Natural killer cell (primary cell): ENCODE data around the gene PVR. TPM values are rescaled to one million over a fixed set of nuclear protein-coding genes. Genes with fewer than 3 reads are reported as not detected.

Experiments
- ATAC-seq, 3 donors: fragments of 150-1000 bp in 2 of 3; fragments of 200-7000 bp in 1 of 3; cut with Tn5 transposase; 1 replicate in 1 of 3; 2 replicates in 2 of 3; pipeline ENCODE4 v1.10.0; 2021; ENCODE audit warnings: mild to moderate bottlenecking in 2 of 3, moderate library complexity in 2 of 3
- DNase-seq, 2 donors: peaks; one replicate each; pipeline versions ENCODE4 v3.0.0 to v3.0.0-alpha.2; 2013 to 2021; ENCODE audit warnings: mixed read lengths in 1 of 2
- H3K27ac ChIP-seq: one replicate; pipeline ENCODE4 v1.5.1; 2013; ENCODE audit warnings: mild to moderate bottlenecking, low read length
- H3K27me3 ChIP-seq: one replicate; pipeline ENCODE4 v1.6.1; 2013; ENCODE audit warnings: low read length; ENCODE audit not compliant: control insufficient read depth, insufficient read depth
- H3K36me3 ChIP-seq: one replicate; pipeline ENCODE4 v1.6.1; 2013; ENCODE audit warnings: low read length; ENCODE audit not compliant: control insufficient read depth, insufficient read depth
- H3K4me1 ChIP-seq: one replicate; pipeline ENCODE4 v1.6.1; 2013; ENCODE audit warnings: low read length; ENCODE audit not compliant: control insufficient read depth, insufficient read depth
- H3K4me3 ChIP-seq: one replicate; pipeline ENCODE4 v1.5.1; 2013; ENCODE audit warnings: low read length
- H3K9me3 ChIP-seq: one replicate; pipeline ENCODE4 v1.6.1; 2013; ENCODE audit warnings: low read length; ENCODE audit not compliant: control insufficient read depth, insufficient read depth
- H3K27ac Mint-ChIP-seq, 2 donors: one replicate each; pipeline ENCODE4 v1.8.0; 2022; ENCODE audit warnings: mild to moderate bottlenecking in 2 of 2, mixed read lengths in 2 of 2, moderate library complexity in 1 of 2
- H3K27me3 Mint-ChIP-seq, 2 donors: one replicate each; pipeline ENCODE4 v1.8.0; 2022; ENCODE audit warnings: low read depth in 2 of 2, mixed read lengths in 2 of 2
- H3K36me3 Mint-ChIP-seq: one replicate; pipeline ENCODE4 v1.8.0; 2022; ENCODE audit warnings: mixed read lengths
- H3K4me1 Mint-ChIP-seq, 2 donors: one replicate each; pipeline ENCODE4 v1.8.0; 2022; ENCODE audit warnings: mixed read lengths in 2 of 2
- H3K4me3 Mint-ChIP-seq: one replicate; pipeline ENCODE4 v1.8.0; 2022; ENCODE audit warnings: mild to moderate bottlenecking, moderate library complexity, mixed read lengths
- H3K9me3 Mint-ChIP-seq, 2 donors: one replicate each; pipeline ENCODE4 v1.8.0; 2022; ENCODE audit warnings: mixed read lengths in 2 of 2
- CTCF ChIP-seq: fragments of 200-600 bp; IDR thresholded peaks from one replicate; pipeline ENCODE4 v1.8.0; 2022; ENCODE audit warnings: antibody characterized with exemption
- WGBS: methylation state at CpG from one replicate; pipeline ENCODE4 v1.1.7; 2013; ENCODE audit warnings: missing lambda C conversion rate; ENCODE audit not compliant: insufficient coverage; 5-methylcytosine and 5-hydroxymethylcytosine counted together
- intact Hi-C: fragments of 100-400 bp; cut with micrococcal nuclease; formaldehyde crosslinking; loops from one replicate; pipeline ENCODE4 v1.14.2; 2022
- total RNA-seq, 4 donors: library from RNA; stranded (reverse); fragments of 120-200 nt in 1 of 4; gene quantifications; one replicate each; pipeline versions ENCODE4 v1.2.3 to v1.2.4, GENCODE V29; 2013 to 2022

PVR gene
- total RNA-seq, 3 donors from 2014 or later (not counting 1 experiment from before 2014, with no cell fraction given), result 6.6 to 12.6 (median 7.9) TPM

- no peak for TF ChIP-seq CTCF
- no peaks in the 10 kb centered on the region for H3K27me3 ChIP-seq
- ATAC-seq (peak in 2 of 3 donors; percentile 33 to 50), DNase-seq (no peak)
- intact Hi-C loops, result no loop called here
- WGBS, result 22% methylated on average over 10 of the region's 13 CpGs
- no peaks in the 10 kb centered on the region for H3K36me3 ChIP-seq
- Mint-ChIP-seq H3K4me3 (peak overlapping the region; percentile 88), H3K4me1 (peaks cover 0 to 5% of the 10 kb centered on the region in 2 donors), H3K36me3 (no peaks in the 10 kb centered on the region), H3K27me3 (no peaks in the 10 kb centered on the region), H3K9me3 (no peaks in the 10 kb centered on the region), H3K27ac (no peak overlapping the region)
- H3K4me3 ChIP-seq, result peak overlapping the region; percentile 41
- H3K4me1 ChIP-seq, result peaks cover 12% of the 10 kb centered on the region
- no peak overlapping the region for H3K27ac ChIP-seq
- H3K9me3 ChIP-seq, result no peaks in the 10 kb centered on the region
These were observed 799 bp downstream of the PVR start for GRCh38 chr19:44644402-44645016.

- Histone ChIP-seq H3K27ac (no peak overlapping the region), H3K4me1 (peaks cover 12% of the 10 kb centered on the region), H3K36me3 (no peaks in the 10 kb centered on the region), H3K4me3 (no peak overlapping the region), H3K9me3 (no peaks in the 10 kb centered on the region), H3K27me3 (no peaks in the 10 kb centered on the region)
- DNase-seq (no peak), ATAC-seq (no peak)
- no peak overlapping the region for H3K4me3 Mint-ChIP-seq
- WGBS, result 97% methylated on average over 6 of the region's 8 CpGs
- H3K4me1 Mint-ChIP-seq, result peaks cover 0 to 5% of the 10 kb centered on the region in 2 donors
- intact Hi-C loops, result no loop called here
- H3K36me3 Mint-ChIP-seq, result no peaks in the 10 kb centered on the region
- no peaks in the 10 kb centered on the region for H3K27me3 Mint-ChIP-seq
- no peak overlapping the region for H3K27ac Mint-ChIP-seq
- TF ChIP-seq CTCF, result no peak
- H3K9me3 Mint-ChIP-seq, result no peaks in the 10 kb centered on the region
These were observed 1.8 kb downstream of the PVR start for GRCh38 chr19:44645407-44646048.

- H3K4me3 Mint-ChIP-seq, result no peak overlapping the region
- no peaks in the 10 kb centered on the region for H3K9me3 Mint-ChIP-seq
- WGBS, result 90% methylated on average over 3 of the region's 3 CpGs
- Histone ChIP-seq H3K27me3 (no peaks in the 10 kb centered on the region), H3K4me3 (no peak overlapping the region), H3K27ac (no peak overlapping the region), H3K4me1 (peaks cover 12% of the 10 kb centered on the region), H3K9me3 (no peaks in the 10 kb centered on the region), H3K36me3 (no peaks in the 10 kb centered on the region)
- H3K36me3 Mint-ChIP-seq, result no peaks in the 10 kb centered on the region
- no peak overlapping the region for H3K27ac Mint-ChIP-seq
- DNase-seq (no peak), ATAC-seq (no peak)
- intact Hi-C loops, result no loop called here
- peaks cover 0 to 5% of the 10 kb centered on the region in 2 donors for H3K4me1 Mint-ChIP-seq
- TF ChIP-seq CTCF, result no peak
- no peaks in the 10 kb centered on the region for H3K27me3 Mint-ChIP-seq
These were observed 2.3 kb downstream of the PVR start for GRCh38 chr19:44646049-44646416.
